Calu3 (cell line): ENCODE measurements around the gene APC2. TPM values are rescaled to one million over a fixed set of nuclear protein-coding genes. Genes with fewer than 3 reads are reported as not detected.

Experiments
- BruUV-seq: library from RNA; stranded (reverse); fragments of 400-500 nt; replicated peaks from 2 replicates; lab custom pipeline; 2021; lab: Mats Ljungman, UMichigan
- CTCF ChIA-PET: fragments of 300-600 bp; sonication (Branson Sonifier 250); formaldehyde crosslinking; loops from one replicate; lab custom pipeline; 2022; ENCODE audit warnings: antibody characterized with exemption; lab: Charles Lee
- DNase-seq: peaks from one replicate; pipeline ENCODE4 v3.0.0; 2022
- H3K27ac Mint-ChIP-seq: one replicate; pipeline ENCODE4 v1.8.0; 2022; ENCODE audit warnings: mixed read lengths; ENCODE audit not compliant: unreplicated experiment
- H3K27me3 Mint-ChIP-seq: one replicate; pipeline ENCODE4 v1.8.0; 2022; ENCODE audit warnings: mixed read lengths; ENCODE audit not compliant: unreplicated experiment
- H3K36me3 Mint-ChIP-seq: one replicate; pipeline ENCODE4 v1.8.0; 2022; ENCODE audit warnings: mild to moderate bottlenecking, moderate library complexity, mixed read lengths; ENCODE audit not compliant: insufficient read depth, unreplicated experiment
- H3K4me1 Mint-ChIP-seq: one replicate; pipeline ENCODE4 v1.8.0; 2022; ENCODE audit warnings: mild to moderate bottlenecking, low read depth, mixed read lengths; ENCODE audit not compliant: unreplicated experiment
- H3K4me3 Mint-ChIP-seq: one replicate; pipeline ENCODE4 v1.8.0; 2022; ENCODE audit warnings: mild to moderate bottlenecking, low read depth, moderate library complexity, mixed read lengths; ENCODE audit not compliant: unreplicated experiment
- H3K9me3 Mint-ChIP-seq: one replicate; pipeline ENCODE4 v1.8.0; 2022; ENCODE audit warnings: low read depth, mixed read lengths; ENCODE audit not compliant: unreplicated experiment
- intact Hi-C: fragments of 100-400 bp; cut with micrococcal nuclease; formaldehyde crosslinking; loops from one replicate; pipeline ENCODE4 v1.10.0; 2022; ENCODE audit not compliant: unreplicated experiment
- total RNA-seq: library from RNA; stranded (reverse); gene quantifications from 2 replicates; pipeline ENCODE4 v1.2.3, GENCODE V29; 2022
- TF ChIP-seq, protein P1 (sequence below): fragments of 200-600 bp; IDR thresholded peaks from one replicate; pipeline ENCODE4 v1.8.0; 2022; ENCODE audit warnings: antibody characterized with exemption; ENCODE audit not compliant: unreplicated experiment

APC2 gene
- total RNA-seq, 1 experiment from 2014 or later: 0.12 TPM

DNA sequence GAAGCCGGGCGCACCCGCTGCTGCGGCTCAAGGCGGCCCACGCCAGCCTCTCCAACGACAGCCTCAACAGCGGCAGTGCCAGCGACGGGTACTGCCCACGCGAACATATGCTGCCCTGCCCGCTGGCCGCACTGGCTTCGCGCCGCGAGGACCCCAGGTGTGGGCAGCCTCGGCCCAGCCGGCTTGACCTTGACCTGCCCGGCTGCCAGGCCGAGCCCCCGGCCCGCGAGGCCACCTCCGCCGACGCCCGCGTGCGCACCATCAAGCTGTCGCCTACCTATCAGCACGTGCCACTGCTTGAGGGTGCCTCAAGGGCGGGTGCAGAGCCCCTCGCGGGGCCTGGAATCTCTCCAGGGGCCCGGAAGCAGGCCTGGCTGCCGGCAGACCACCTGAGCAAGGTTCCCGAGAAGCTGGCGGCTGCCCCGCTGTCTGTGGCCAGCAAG is 16.1 kb downstream of the APC2 start:
- Mint-ChIP-seq H3K4me1 (no peaks in the 10 kb centered on the region), H3K4me3 (no peak overlapping the region), H3K27me3 (no peaks in the 10 kb centered on the region), H3K9me3 (no peaks in the 10 kb centered on the region), H3K27ac (no peak overlapping the region), H3K36me3 (peaks cover 8% of the 10 kb centered on the region)
- intact Hi-C loops: no loop called here
- no TSS peak for BruUV-seq
- DNase-seq: no peak
- CTCF ChIA-PET: interaction anchor here (0.5 to 1.1 kb wide), 3 partner anchors 13 to 197 kb away, joined by 3 to 6 read pairs (median 3); no protein-coding TSS in a partner anchor
- TF ChIP-seq, protein P1, sequence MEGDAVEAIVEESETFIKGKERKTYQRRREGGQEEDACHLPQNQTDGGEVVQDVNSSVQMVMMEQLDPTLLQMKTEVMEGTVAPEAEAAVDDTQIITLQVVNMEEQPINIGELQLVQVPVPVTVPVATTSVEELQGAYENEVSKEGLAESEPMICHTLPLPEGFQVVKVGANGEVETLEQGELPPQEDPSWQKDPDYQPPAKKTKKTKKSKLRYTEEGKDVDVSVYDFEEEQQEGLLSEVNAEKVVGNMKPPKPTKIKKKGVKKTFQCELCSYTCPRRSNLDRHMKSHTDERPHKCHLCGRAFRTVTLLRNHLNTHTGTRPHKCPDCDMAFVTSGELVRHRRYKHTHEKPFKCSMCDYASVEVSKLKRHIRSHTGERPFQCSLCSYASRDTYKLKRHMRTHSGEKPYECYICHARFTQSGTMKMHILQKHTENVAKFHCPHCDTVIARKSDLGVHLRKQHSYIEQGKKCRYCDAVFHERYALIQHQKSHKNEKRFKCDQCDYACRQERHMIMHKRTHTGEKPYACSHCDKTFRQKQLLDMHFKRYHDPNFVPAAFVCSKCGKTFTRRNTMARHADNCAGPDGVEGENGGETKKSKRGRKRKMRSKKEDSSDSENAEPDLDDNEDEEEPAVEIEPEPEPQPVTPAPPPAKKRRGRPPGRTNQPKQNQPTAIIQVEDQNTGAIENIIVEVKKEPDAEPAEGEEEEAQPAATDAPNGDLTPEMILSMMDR: no peak

DNA sequence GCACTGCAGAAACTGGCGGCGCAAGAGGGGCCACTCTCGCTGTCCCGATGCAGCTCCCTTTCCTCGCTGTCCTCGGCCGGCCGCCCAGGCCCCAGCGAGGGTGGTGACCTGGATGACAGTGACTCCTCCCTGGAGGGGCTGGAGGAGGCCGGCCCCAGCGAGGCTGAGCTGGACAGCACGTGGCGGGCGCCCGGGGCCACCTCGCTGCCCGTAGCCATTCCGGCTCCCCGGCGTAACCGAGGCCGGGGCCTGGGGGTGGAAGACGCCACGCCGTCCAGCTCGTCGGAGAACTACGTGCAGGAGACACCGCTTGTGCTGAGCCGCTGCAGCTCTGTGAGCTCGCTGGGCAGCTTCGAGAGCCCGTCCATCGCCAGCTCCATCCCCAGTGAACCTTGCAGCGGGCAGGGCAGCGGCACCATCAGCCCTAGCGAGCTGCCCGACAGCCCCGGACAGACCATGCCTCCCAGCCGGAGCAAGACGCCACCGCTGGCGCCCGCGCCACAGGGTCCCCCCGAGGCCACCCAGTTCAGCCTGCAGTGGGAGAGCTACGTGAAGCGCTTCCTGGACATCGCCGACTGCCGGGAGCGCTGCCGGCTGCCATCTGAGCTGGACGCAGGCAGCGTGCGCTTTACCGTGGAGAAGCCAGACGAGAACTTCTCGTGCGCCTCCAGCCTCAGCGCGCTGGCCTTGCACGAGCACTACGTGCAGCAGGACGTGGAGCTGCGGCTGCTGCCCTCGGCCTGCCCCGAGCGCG is 16.7 kb downstream of the APC2 start:
- Mint-ChIP-seq H3K9me3 (no peaks in the 10 kb centered on the region), H3K4me3 (no peak overlapping the region), H3K27ac (no peak overlapping the region), H3K4me1 (no peaks in the 10 kb centered on the region), H3K27me3 (no peaks in the 10 kb centered on the region), H3K36me3 (peaks cover 8% of the 10 kb centered on the region)
- TF ChIP-seq, protein P1: no peak
- BruUV-seq: no TSS peak
- intact Hi-C loops: no loop called here
- DNase-seq: no peak
- CTCF ChIA-PET: interaction anchor here (0.5 to 1.1 kb wide), 3 partner anchors 14 to 196 kb away, joined by 3 to 6 read pairs (median 3); no protein-coding TSS in a partner anchor

- Mint-ChIP-seq H3K36me3 (peaks cover 8% of the 10 kb centered on the region), H3K4me1 (no peaks in the 10 kb centered on the region), H3K4me3 (no peak overlapping the region), H3K27me3 (no peaks in the 10 kb centered on the region), H3K9me3 (no peaks in the 10 kb centered on the region), H3K27ac (no peak overlapping the region)
- DNase-seq: no peak
- intact Hi-C loops: no loop called here
- TF ChIP-seq, protein P1: no peak
- BruUV-seq: no TSS peak
- CTCF ChIA-PET: interaction anchor here (1.1 kb wide), 1 partner anchor 14 kb away, joined by 3 read pairs; no protein-coding TSS in a partner anchor
Observed at GRCh38 chr19:1467215-1467489, 17.2 kb downstream of the APC2 start.

GRCh38 chr19:1467490-1468273 is 17.8 kb downstream of the APC2 start:
- TF ChIP-seq, protein P1: no peak
- CTCF ChIA-PET: no interaction called here
- Mint-ChIP-seq H3K27me3 (no peaks in the 10 kb centered on the region), H3K36me3 (peaks cover 8% of the 10 kb centered on the region), H3K9me3 (no peaks in the 10 kb centered on the region), H3K27ac (no peak overlapping the region), H3K4me1 (no peaks in the 10 kb centered on the region), H3K4me3 (no peak overlapping the region)
- intact Hi-C loops: no loop called here
- DNase-seq: no peak
- BruUV-seq: no TSS peak
